ENCODE results near the gene HOXB2. TPM values are rescaled to one million over a fixed set of nuclear protein-coding genes. Genes with fewer than 3 reads are reported as not detected.

HOXB2 gene
- total and polyA plus RNA-seq, 9 of the 15 experiments (the other 6 are each of a cell fraction or from before 2014, with no cell fraction given): 2.1 to 97.7 (median 21.2) TPM

DNA sequence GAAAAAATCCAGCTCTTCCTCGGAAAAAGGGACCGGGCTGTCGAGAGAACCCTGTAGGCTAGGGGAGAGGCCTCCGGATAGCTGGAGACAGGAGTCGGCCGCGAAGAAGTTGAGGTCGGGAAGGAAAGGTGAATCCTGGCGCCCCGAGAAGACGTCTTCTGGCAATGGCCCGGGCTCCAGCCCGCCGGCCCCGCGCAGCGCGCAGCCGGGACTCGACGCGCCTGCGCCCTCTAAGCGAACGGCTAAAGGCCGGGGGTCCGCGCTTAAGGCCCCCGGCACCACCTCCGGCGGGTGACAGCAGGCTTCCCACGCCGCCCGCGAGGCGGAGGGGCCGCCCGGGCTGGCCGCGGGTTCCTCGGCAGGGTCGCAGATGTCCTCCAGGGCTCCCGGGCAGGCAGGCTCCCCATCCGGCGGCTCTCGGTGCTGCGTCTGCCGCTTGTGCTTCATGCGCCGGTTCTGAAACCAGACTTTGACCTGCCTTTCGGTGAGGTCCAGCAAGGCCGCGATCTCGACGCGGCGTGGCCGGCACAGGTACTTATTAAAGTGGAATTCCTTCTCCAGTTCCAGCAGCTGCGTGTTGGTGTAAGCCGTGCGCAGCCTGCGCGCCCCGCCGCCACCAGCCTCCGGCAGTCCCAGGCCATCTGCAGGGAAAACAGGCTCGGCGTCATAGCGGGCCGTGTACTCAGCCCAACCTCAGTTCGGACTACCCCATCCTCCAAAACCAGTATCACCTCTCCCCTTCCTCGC is 1.6 kb downstream of the HOXB2 start (continued):
- TF ChIP-seq, protein P1, sequence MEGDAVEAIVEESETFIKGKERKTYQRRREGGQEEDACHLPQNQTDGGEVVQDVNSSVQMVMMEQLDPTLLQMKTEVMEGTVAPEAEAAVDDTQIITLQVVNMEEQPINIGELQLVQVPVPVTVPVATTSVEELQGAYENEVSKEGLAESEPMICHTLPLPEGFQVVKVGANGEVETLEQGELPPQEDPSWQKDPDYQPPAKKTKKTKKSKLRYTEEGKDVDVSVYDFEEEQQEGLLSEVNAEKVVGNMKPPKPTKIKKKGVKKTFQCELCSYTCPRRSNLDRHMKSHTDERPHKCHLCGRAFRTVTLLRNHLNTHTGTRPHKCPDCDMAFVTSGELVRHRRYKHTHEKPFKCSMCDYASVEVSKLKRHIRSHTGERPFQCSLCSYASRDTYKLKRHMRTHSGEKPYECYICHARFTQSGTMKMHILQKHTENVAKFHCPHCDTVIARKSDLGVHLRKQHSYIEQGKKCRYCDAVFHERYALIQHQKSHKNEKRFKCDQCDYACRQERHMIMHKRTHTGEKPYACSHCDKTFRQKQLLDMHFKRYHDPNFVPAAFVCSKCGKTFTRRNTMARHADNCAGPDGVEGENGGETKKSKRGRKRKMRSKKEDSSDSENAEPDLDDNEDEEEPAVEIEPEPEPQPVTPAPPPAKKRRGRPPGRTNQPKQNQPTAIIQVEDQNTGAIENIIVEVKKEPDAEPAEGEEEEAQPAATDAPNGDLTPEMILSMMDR (IDR thresholded peaks at IDR 0.05 in 2 of 3, conservative IDR thresholded peaks at IDR 0.05 in 1 of 3; ENCODE audit: insufficient read depth in 2 of 3, low read depth in 1 of 3, low read length in 3 of 3): peak in 1 of 3 experiments; percentile 20; a peak in 2 of 6 replicates
- TF ChIP-seq SMC3 (conservative IDR thresholded peaks at IDR 0.05; ENCODE audit: insufficient read depth, low read depth, low read length): no peak
- peak; percentile 75 for TF ChIP-seq ZBTB7A (IDR thresholded peaks at IDR 0.05; ENCODE audit: borderline replicate concordance, control insufficient read depth, low read depth, low read length)
- no peak for TF ChIP-seq ELK3 (CRISPR knock-in tag; IDR thresholded peaks at IDR 0.05)
- TF ChIP-seq, protein P2, sequence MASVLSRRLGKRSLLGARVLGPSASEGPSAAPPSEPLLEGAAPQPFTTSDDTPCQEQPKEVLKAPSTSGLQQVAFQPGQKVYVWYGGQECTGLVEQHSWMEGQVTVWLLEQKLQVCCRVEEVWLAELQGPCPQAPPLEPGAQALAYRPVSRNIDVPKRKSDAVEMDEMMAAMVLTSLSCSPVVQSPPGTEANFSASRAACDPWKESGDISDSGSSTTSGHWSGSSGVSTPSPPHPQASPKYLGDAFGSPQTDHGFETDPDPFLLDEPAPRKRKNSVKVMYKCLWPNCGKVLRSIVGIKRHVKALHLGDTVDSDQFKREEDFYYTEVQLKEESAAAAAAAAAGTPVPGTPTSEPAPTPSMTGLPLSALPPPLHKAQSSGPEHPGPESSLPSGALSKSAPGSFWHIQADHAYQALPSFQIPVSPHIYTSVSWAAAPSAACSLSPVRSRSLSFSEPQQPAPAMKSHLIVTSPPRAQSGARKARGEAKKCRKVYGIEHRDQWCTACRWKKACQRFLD (CRISPR knock-in tag; IDR thresholded peaks at IDR 0.05): 0 out of 2 replicates have a peak, but pooled peaks have one; percentile 17
- peak; percentile 17 to 59 for TF ChIP-seq AFF1 (IDR thresholded peaks at IDR 0.05; ENCODE audit: low read depth in 1 of 2, partially characterized antibody in 2 of 2)
- TF ChIP-seq RB1 (IDR thresholded peaks at IDR 0.05; ENCODE audit: low read depth): 0 out of 2 replicates have a peak, but pooled peaks have one; percentile 44
- peak; percentile 67 for TF ChIP-seq U2AF1 (optimal IDR thresholded peaks at IDR 0.05; ENCODE audit: low read depth, low read length)
- TF ChIP-seq ZFX (CRISPR knock-in tag; IDR thresholded peaks at IDR 0.05): peak; percentile 77
- TF ChIP-seq TAF1 (IDR thresholded peaks at IDR 0.05; ENCODE audit: control insufficient read depth, extremely low read depth, insufficient read depth, low read length, severe bottlenecking): peak; percentile 56
- 0 out of 2 replicates have a peak, but pooled peaks have one; percentile 19 for TF ChIP-seq HNRNPL (IDR thresholded peaks at IDR 0.05; ENCODE audit: low read depth, low read length)
- TF ChIP-seq NR3C1 (CRISPR knock-in tag; IDR thresholded peaks at IDR 0.05): 0 out of 2 replicates have a peak, but pooled peaks have one; percentile 15
- TF ChIP-seq, protein P3, sequence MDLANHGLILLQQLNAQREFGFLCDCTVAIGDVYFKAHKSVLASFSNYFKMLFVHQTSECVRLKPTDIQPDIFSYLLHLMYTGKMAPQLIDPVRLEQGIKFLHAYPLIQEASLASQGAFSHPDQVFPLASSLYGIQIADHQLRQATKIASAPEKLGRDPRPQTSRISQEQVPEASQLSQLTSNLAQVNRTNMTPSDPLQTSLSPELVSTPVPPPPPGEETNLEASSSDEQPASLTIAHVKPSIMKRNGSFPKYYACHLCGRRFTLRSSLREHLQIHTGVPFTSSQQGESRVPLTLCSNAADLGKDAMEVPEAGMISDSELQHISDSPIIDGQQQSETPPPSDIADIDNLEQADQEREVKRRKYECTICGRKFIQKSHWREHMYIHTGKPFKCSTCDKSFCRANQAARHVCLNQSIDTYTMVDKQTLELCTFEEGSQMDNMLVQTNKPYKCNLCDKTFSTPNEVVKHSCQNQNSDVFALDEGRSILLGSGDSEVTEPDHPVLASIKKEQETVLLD (IDR thresholded peaks at IDR 0.05): no peak
- 0 out of 4 replicates have a peak, but pooled peaks of 1 of the 2 experiments have one; percentile 11 for TF ChIP-seq SIN3A (IDR thresholded peaks at IDR 0.05; ENCODE audit: borderline replicate concordance in 2 of 2, control insufficient read depth in 1 of 2, low read depth in 2 of 2, low read length in 2 of 2)
